Fibroblast of the conjunctiva (primary cell): ENCODE measurements around the gene SRGAP3.

Experiments used
- DNase-seq: peaks from one replicate; pipeline ENCODE4 v3.0.0-alpha.2; 2010; ENCODE audit warnings: low read depth

Gene SRGAP3

GRCh38 chr3:9015250-9015649, 234.2 kb downstream of the SRGAP3 start:
- DNase-seq: no peak

DNA sequence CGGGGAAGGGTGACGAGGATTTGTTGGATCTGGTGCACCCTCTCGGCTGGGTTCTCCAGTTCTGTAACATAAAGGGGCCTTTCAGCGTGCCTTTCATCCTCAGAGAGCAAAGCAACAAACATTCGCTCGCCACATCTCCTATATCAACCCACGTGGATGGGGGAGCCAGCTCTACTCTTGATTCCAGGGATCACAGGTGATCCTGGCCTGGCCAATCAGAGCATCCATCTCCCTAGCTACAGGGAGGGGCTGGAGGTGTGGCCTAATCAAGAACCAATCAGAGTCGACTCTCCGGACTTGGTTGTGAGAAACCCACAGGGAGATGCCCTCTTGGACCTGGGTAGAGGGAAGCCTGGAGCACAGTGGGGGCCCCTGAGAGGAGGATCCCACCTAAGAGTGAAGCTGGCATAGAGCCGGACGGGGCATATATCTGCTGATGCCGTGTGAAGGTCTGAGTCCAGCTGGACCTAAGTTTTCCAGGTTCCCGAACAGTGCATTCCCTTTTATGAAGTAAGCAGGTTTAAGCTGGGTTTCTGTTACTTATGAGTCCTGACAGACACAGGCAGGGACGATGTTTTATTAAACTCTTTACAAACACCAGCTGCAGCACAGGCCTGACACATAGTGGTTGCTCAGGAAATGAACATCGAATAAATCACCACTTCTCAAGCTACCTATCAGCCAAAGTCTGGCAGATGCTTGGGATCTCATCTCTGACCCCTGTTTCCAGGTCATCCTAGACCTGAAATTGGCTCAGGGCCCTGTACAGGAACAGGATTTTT, 235.5 kb downstream of the SRGAP3 start:
- DNase-seq: no peak

GRCh38 chr3:9012521-9012920, 236.9 kb downstream of the SRGAP3 start:
- no peak for DNase-seq

GRCh38 chr3:9009976-9010545, 239.4 kb downstream of the SRGAP3 start:
- no peak for DNase-seq

DNA sequence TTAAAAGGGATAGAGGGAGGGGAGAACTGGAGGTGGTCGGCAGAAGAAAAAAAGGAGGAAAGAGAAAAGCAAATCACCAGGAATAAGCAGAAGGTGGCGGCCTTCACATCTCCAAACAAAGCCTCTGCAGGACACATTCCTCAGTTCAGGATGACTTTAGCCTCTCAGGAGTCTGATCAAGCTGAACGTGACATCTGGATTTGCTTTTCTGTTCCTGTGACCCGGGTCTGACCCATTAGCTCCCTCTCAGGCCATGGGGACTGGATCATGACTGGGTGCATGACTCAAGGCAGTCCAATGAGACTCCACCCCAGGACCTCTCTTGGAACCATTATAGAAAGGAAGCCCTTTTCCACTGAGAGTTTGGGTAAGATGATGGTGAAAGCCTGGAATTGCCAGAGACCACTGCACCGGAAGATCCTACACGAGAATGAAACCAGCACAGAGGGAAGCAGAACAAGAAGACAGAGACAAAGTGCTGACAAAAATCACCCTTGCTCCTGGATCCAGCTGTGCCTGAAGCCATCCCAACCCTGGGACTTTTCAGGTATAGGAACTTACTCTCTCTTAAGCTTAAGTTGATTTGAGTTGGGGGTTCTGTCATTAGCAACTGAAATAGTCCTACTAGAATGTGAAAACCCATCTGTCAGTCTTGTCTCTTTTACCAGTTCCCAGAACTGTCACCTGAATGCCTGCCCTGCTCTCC, 240.7 kb downstream of the SRGAP3 start:
- DNase-seq: peak; percentile 9

- DNase-seq: no peak
Measured at GRCh38 chr3:9007928-9008327, 241.5 kb downstream of the SRGAP3 start.

GRCh38 chr3:9007213-9007612, 242.2 kb downstream of the SRGAP3 start:
- no peak for DNase-seq

DNA sequence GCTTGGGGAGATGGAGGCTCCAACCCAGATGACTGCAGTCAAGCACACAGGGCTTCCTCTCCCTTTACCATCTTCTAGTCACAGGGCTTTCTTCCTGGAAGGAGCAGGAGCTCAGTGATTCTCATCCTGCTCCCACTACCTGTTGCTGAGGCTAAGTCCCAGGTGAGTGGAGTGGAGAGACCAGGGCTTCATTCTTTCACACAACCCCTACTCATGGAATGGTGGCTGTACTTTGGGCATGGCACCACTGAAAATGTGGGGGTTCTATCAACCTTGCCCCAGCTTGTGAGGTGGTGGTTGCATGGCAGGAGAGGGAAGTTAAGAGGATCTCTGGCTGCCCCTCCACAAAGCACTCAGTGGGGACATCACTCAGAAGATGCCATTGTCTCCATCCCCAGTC, 249.4 kb downstream of the SRGAP3 start:
- DNase-seq: no peak

DNA sequence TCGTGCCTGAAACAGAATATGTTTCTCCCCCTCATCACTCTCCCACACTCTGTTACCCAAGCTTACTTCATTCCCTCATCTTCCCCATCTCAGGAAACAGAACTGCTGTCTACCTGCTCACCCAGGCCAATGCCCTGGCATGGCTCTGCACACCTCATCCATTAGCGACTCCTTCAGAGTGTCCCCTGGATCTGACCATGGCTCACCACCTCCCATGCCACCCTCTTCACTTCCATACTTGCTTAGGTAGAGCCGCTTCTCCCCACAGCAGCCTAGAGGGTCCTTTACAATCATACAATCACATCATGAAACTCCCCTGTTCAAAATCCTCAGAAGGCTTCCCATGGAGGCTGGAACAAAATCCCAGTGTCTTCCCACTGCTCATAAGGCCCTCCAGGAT, 252.3 kb downstream of the SRGAP3 start:
- no peak for DNase-seq

- peak; percentile 4 for DNase-seq
Measured at GRCh38 chr3:8996681-8997121, 252.7 kb downstream of the SRGAP3 start.

DNA sequence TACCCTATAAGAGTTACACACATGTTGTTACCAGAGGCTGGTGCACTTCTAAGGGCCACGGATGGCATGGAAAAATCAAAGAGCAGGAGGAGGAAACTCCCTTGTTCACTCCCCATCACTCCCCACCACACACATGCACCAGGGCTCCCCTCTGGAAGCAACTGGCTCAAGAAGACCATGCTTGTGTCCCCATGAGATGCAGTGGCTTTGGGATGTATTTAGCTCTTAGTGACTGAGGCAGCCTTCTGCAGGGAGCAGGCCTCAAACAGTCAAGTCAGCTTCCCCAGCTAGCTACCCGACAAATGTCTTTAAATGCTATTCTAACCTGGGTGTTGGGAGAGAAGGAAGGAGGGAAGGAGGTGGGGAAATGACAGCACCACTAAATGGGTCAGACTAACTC, 253.2 kb downstream of the SRGAP3 start:
- no peak for DNase-seq

GRCh38 chr3:8994226-8994625, 255.2 kb downstream of the SRGAP3 start:
- no peak for DNase-seq

DNA sequence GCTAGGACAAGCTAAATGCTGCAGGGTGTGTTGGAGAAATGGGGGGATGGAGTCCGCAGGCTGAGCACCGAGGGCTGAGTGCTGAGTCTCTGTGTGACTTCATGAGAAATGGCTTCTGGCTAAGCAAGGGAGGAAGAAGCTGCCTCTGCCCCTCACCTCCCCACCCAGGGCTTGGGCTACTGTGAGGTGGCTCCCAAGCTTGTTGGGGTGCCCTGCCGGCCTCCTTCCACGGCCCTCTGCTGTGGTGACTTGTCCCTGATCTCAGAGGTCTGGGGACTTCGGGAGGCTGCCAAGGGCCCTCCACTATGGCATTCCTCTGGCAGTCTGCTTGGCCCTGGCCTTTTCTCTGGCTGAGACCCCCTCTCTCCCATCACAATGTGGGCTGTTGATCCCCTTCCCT, 256.1 kb downstream of the SRGAP3 start:
- DNase-seq: no peak

DNA sequence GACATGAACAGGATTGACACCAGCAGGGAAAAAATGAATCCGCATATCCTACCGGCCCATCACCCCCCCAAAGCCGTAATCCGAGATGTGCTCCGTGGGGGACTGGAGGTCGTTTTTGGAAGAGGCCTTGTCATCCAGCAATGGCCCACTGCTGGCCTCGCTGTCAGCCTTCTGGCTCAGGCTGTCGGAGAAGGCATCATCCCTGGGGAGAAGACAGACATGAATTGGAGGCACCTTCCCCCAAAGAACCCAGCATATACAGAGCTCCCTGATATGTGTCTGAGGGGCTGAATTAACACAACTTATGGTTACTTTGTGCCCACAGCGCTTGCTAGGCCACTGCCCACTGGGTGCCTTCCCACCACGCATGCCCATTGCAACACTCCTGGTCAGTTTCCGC, 256.6 kb downstream of the SRGAP3 start:
- DNase-seq: no peak

DNA sequence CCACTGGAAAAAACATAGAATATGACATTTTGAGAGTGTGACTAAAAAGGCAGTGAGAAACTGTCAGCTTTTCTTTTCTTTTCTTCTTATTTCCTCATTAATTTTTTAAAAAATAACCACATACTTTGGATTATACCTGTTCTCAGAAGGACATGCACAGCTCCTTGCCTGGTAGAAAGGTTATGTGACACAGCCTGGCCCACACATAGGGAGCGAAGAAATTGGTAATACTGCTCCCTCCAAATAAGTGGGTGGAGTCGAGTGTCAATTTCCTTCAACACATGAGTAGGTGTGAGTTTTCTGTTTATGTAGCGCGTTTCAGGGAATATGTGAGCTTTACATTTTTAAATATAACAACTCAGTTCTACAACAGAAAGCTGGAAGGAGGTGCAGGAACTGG, 257.2 kb downstream of the SRGAP3 start:
- DNase-seq: no peak

DNA sequence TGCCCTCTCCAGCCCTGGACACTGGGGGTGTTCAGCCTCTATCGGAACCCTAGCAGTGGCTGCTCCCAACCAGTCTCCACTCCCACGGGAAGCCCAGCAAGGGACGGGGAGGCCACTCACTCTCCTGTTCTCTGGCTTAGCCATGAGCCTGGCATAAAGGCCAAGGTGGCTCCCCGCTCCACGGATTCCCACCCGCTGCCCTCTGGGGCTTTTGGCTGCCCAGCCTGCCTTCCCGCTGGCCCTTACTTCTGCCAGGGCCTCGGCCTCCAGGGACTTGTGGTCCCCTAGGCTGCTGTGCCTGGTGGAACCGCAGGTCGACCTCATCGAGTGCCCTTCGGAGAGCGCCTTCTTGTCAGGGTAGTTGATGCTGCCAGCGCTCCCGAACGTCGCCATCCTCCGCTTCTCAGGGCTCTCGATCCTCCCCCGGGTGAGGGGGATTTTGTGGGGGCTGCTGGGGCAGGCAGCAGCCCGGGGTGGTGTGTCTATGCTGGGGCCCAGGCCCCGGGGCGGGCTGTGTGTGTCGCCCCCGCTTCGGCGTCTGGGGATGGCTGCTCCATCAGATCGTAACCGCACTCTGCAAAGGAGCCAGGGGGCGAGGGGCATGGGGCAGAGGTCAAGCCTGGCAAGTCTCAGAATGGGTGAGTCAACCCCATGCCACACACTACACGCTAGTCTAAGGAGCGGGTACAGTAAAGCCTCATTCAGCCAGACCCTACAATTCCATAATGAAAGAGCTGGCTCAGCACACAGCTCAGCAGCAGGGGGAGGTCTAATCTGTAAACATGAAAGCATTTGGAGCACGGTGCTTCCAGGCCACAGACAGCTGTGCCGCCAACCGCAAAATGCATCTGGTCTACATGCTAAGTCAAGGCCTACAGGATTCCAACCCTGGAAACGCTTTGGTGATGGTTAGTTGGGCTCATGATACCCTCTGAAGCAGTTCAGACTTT, 258.9 kb downstream of the SRGAP3 start:
- peak; percentile 12 for DNase-seq

DNA sequence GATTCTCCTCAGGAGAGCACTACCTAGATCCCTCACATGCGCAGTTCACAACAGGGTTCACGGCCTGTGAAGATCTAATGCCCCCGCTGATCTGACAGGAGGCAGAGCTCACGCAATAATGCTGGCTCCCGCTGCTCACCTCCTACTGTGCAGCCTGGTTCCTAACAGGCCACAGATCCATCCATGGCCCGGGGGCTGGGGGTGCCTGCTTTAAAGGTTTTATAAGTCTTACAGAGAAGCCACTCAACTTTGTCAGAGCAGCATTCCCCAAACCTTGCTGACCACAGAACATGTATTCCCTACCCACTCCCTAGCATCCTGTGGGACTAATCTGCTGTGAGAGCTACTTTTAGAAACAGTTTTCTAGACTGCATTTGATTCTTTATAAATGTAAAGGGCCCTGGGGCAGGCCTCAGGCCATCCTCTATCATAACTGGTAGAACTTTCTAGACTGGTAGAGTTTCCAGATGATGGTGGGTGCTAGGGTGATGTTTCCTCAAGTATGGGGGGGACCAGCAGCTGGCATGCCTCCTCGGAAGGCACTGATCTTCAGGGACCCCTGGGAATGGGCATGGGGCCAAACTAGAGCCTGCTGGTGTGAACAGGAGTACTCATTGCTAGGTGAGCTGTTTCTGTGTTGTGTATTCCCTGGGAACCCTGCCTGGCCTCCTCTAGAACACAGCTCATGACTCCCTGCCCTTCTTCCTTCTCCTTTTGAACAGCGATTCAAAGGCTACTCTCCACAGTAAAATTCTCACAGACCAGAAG, 260.5 kb downstream of the SRGAP3 start:
- no peak for DNase-seq

- DNase-seq: no peak
Measured at GRCh38 chr3:8988384-8988655, 261.1 kb downstream of the SRGAP3 start.

- DNase-seq: peak; percentile 35
Measured at GRCh38 chr3:8987645-8988383, 261.6 kb downstream of the SRGAP3 start.

GRCh38 chr3:8987226-8987625, 262.2 kb downstream of the SRGAP3 start:
- DNase-seq: no peak

DNA sequence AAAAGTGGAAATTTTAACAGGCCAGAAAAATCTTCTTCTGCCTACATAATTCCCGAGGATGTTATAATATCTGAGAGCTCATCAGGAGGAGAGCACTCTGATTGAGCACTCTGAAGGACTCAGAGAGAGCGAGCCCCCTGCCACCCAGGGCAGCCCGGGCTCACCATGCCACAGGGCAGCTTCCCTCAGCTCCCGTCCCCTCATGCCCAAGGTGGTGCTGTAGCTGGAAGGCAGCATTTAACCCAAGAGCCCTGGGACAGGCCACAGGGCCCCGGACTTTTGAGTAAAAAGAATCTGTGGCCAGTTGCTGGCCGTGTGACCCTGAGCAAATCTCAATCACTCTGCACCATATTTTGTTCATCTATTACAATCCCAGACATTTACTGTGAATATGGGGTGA, 262.7 kb downstream of the SRGAP3 start:
- DNase-seq: no peak
